HG02870 (cell line): ENCODE results near the gene RPL37A.

ENCODE experiments used
- ATAC-seq: cut with Tn5 transposase; IDR thresholded peaks from one replicate; pipeline ENCODE4 v1.9.1; 2021; ENCODE audit warnings: mild to moderate bottlenecking, moderate library complexity; ENCODE audit not compliant: unreplicated experiment

RPL37A gene

DNA sequence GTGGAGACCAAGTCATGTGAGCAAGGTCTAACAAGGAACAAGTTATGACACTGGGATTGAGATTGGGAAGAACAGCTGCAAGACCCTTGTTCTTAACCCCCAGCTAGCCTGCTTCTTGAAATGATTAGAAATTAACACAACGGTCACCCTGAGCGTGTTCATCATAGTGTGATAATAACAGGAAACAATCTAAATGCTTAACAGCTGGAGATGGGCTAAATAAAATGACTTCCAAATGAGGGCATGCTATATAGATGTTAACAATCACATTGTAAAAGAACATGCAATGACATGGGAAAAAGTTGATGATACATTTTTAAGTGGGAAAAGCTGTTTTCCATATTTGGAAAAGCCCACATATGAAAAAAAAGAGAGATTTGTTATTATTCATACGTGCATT lies 47.6 kb downstream of the RPL37A start:
- no peak for ATAC-seq

DNA sequence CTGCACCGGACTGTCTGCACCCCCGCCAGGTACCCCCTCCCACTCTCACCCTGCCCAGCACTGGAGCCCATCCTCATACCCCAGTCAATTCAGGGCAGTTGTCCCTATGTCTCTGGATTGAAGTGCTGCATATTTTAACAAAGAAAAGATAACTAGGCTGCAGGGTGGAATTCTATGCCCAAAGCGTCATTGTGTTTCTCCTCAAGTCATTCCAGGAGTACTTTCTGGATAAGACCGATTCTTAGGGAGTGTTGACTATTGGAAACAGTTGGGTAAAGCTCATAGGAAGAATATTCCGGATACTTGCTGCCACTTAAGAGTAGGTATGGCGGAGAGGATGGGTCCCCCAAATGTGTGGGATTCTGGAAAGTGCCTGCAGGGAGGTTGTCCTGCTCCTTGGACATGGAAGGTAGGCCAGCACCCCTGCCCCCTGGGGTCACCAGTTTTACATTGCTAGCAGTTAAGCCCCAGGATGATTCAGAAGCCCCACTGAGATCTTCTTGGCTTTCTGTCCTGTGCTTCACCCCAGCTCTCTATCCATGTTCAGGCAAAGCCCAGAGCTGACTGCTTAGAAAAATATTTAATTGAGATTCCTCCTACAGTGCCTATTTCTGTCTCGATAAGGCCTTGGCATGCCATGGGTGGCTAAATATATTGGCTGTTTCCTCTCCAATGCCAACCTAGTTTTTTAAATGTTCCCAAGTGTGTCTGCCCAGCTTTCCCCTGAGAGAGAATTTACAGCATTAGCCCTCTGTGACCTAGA lies 48.2 kb downstream of the RPL37A start:
- no peak for ATAC-seq

DNA sequence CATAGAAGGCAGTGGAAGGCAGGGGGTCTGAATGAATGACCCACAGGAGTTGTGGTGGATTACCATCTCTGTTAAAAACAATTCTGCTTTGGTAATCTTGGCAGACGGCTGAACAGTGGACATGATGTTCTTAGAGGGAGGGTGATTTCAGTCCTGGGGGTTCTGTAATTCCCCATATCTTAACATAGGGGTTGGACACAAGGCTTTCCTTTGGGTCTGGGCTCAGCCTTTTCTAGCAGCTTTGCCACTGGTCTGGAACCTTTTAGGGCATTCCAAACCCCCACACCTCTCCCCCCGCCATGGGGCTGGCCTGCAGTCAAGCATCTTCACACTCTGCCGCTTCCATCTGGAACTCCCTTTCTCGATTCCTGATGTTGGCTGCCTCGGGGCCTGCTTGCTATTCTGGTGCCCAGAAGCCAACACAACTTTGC lies 50.3 kb downstream of the RPL37A start:
- no peak for ATAC-seq

DNA sequence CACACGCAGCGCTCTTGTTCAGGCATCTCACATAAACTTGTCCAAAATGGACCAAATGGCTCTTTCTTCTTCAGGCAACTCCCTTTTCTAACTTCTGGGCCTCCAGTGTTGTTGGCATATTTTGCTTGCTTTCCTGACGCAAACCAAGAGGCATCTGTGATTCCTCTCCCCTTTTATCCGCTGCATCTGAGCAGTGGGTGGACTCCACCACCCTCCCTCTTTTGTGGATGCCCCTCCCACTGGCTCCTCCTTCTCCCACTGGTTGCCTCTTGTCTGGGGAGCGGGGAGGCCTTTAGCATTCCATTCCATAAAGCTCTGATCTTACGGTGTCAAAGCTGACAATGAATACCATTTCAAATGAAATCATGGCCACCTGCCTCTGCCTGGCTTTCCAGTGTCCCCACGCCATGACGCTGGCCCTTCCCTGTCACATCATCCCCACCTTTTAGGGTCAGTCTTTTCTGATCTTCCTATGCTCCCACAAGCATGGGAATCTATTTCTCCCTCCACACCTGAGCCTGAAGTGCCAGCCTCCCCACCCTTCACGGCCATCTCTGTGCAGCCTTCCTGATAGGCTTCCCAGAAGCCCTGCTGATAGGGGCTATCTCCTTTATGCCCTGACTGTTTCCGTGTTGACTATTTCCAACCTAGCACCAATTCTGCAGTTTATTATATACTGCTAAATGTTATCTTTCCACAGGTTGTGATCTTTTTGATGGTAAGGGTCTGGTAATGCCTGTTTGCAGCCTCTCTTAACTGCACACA lies 51.5 kb downstream of the RPL37A start:
- no peak for ATAC-seq

DNA sequence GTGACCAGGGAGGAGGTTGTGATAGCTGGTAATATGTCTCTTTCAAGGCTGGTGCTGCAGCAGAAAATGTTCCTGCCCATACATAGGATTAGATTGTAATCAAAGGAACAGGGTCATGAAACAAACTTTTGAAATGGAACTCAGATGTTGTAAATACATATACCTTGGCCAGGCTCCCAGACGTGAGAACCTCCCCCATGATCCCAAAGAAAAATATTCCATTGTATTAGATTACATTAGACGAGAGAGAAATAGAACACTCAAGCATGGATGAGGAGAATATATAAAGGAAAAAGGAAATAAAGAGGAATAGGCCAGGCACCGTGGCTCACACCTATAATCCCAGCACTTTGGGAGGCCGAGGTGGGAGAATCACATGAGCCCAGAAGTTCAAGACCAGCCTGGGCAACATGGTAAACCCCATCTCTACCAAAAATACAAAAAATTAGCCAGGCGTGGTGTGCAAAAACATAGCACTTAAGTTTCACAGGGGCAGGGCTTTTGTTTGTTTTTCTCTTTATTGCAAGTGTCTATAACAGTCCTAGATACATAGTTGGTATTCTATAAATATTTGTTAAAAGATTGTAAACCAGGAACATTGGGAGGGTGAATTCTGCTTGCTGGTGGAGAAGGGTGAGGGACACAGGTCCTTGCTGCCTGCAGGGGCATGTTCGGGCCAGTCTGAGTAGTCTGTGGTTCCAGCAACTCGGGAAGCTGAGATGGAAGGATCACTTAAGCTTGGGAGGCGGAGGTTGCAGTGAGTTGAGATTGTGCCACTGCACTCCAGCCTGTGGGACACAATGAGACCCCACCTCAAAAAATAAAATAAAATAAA lies 52.8 kb downstream of the RPL37A start:
- ATAC-seq: no peak

DNA sequence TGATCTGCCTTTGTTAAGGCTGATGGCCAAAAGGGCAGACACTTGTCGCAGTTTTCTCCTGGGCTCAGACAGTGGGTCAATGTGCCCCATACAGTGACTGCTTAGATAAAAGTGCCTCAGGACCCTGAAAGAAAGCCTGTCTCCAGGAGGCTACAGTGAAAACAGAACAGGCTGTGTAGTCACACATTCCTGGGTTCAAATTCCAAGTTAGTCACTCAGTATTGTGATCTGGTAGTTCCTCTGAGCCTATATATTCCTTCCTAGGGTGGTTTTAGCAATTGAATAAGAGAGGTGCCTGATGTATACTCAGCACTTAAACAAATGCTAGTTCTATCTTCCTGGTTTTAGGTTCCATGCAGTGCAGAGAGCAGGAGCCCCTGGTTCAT lies 54.4 kb downstream of the RPL37A start:
- no peak for ATAC-seq
